Effector memory CD8-positive, alpha-beta T cell (primary cell): ENCODE results near the gene SEC22A.
A peak's percentile ranks its signal among the peaks of the same experiment; 100 is the strongest.

ENCODE experiments used
- ATAC-seq: fragments of 150-1000 bp; cut with Tn5 transposase; replicated peaks from 2 replicates; pipeline ENCODE4 v1.10.0; 2021; ENCODE audit warnings: mild to moderate bottlenecking, moderate library complexity
- DNase-seq, 3 experiments: peaks; one replicate each; pipeline ENCODE4 v3.0.0; 2021
- H3K27ac Mint-ChIP-seq, 2 donors: one replicate each; pipeline ENCODE4 v1.8.0; 2022; ENCODE audit warnings: mild to moderate bottlenecking in 2 of 2, mixed read lengths in 2 of 2, moderate library complexity in 2 of 2
- H3K27me3 Mint-ChIP-seq, 2 donors: one replicate each; pipeline ENCODE4 v1.8.0; 2022; ENCODE audit warnings: mixed read lengths in 2 of 2
- H3K36me3 Mint-ChIP-seq: one replicate; pipeline ENCODE4 v1.8.0; 2022; ENCODE audit warnings: mild to moderate bottlenecking, moderate library complexity, mixed read lengths; ENCODE audit not compliant: insufficient read depth
- H3K4me1 Mint-ChIP-seq, 2 donors: one replicate each; pipeline ENCODE4 v1.8.0; 2022; ENCODE audit warnings: low read depth in 2 of 2, mixed read lengths in 2 of 2
- H3K4me3 Mint-ChIP-seq, 2 donors: one replicate each; pipeline ENCODE4 v1.8.0; 2022; ENCODE audit warnings: mild to moderate bottlenecking in 2 of 2, mixed read lengths in 2 of 2, moderate library complexity in 2 of 2
- H3K9me3 Mint-ChIP-seq, 2 donors: one replicate each; pipeline ENCODE4 v1.8.0; 2022; ENCODE audit warnings: mixed read lengths in 2 of 2

The SEC22A gene

DNA sequence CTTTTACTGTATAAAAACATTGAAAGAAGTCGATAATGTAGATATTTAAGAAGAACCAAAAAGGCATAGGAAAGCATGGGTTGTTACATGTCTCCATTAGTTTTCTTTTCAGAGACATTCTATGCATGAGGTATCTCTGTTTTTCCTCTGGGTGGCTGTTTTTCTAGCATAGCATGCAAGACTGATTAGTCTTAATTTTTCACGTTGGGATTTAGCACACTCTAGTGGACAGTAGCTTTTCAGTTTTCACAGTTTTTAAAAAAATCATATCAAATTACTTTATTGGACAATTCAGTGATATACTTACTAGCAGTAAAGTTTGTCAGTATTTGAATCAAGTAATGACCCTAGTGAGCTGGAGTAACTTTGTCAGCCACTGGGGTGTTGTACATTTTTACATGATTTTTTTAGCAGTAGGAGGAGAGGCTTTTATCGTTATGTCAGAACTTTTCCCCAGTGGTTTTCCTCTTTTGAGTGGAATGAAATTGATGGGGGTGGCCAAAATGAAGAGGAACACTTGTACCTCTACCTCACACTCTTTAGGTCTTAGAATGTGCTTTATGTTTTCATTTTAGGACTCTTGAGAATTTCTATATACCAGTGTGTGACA, 57.2 kb downstream of the SEC22A start:
- H3K9me3 Mint-ChIP-seq, result no peaks in the 10 kb centered on the region
- no peak for ATAC-seq
- H3K4me3 Mint-ChIP-seq, result no peak overlapping the region
- no peak for DNase-seq
- peaks cover 7% of the 10 kb centered on the region for H3K36me3 Mint-ChIP-seq
- no peak overlapping the region for H3K27ac Mint-ChIP-seq
- no peaks in the 10 kb centered on the region for H3K27me3 Mint-ChIP-seq
- H3K4me1 Mint-ChIP-seq, result no peaks in the 10 kb centered on the region

DNA sequence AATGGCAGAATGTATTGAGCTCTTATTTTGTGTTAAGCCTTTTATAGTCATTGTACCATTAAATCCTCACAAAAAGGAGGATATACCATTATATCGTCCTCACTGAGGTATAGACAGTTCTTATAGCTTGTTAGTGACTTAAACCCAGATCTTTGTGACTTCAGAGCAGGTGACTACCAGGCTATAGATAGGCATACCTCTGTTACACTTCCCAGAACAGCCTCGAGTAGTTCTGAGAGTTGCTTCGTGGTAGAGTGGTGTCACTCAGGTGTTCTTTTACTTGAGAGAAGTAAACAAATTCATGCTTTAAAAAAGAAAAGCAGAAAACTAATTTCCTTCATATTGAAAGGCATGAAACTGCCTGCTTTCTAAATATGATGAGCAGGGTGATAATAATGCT, 59.9 kb downstream of the SEC22A start:
- H3K4me1 Mint-ChIP-seq, result no peaks in the 10 kb centered on the region
- no peak overlapping the region for H3K4me3 Mint-ChIP-seq
- H3K27me3 Mint-ChIP-seq, result no peaks in the 10 kb centered on the region
- H3K27ac Mint-ChIP-seq, result peak overlapping the region in 1 of 2 donors; percentile 2
- DNase-seq (no peak), ATAC-seq (no peak)
- peaks cover 20% of the 10 kb centered on the region for H3K36me3 Mint-ChIP-seq
- H3K9me3 Mint-ChIP-seq, result no peaks in the 10 kb centered on the region

DNA sequence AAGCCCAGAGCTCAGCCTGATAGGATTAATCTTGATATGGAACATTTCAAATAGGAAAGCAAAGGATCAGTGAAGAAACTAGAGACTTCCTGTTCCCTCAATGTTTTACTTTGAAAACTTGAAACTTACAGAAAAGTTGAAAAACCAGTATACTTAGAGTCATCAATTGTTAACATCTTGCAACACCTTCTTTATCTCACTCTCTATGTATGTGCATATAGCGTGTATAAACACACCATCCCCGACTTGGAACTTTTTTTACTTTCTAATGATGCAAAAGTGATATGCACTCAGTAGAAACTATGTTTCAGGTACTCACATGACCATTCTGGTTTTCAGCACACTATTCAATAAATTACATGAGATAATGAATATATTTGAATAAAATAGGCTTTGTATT, 60.5 kb downstream of the SEC22A start:
- peaks cover 21% of the 10 kb centered on the region for H3K36me3 Mint-ChIP-seq
- no peaks in the 10 kb centered on the region for H3K4me1 Mint-ChIP-seq
- H3K9me3 Mint-ChIP-seq, result no peaks in the 10 kb centered on the region
- DNase-seq (no peak), ATAC-seq (no peak)
- no peaks in the 10 kb centered on the region for H3K27me3 Mint-ChIP-seq
- H3K27ac Mint-ChIP-seq, result peak overlapping the region in 1 of 2 donors; percentile 2
- H3K4me3 Mint-ChIP-seq, result no peak overlapping the region

DNA sequence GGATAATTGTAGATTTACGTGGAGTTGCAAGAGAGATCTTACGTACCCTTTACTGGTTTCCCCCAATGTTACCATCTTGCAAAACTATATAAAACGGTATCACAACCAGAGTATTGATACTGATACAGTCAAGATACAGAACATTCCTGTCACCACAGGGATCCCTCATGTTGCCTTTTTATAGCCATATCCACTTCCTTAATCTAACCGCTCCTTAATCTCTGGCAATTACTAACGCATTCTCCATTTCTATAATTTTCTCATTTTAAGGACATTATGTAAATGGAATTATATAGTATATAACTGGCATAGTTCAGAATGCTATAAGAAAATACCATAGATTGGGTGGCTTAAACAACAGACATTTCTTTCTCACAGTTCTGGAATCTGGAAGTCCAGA, 61.1 kb downstream of the SEC22A start:
- Mint-ChIP-seq H3K27ac (no peak overlapping the region), H3K9me3 (no peaks in the 10 kb centered on the region), H3K27me3 (no peaks in the 10 kb centered on the region), H3K36me3 (peaks cover 26% of the 10 kb centered on the region), H3K4me1 (no peaks in the 10 kb centered on the region), H3K4me3 (no peak overlapping the region)
- ATAC-seq, result no peak
- no peak for DNase-seq

DNA sequence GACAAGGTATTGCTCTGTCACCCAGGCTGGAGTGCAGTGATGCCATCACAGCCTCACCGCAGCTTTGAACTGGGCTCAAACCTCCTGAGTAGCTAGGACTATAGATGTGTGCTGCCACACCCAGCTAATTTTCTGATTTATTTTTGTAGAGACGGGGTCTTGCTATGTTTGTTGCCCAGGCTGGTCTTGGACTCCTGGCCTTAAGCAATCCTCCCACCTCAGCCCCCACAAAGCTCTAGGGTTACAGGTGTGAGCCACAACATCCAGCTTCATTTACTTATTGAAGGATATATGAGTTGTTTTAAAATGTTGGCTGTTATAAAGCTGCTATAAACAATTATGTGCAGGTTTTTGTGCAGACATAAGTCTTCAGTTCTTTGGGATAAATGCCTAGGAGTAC, 62.2 kb downstream of the SEC22A start:
- no peak for DNase-seq
- no peaks in the 10 kb centered on the region for H3K9me3 Mint-ChIP-seq
- H3K4me3 Mint-ChIP-seq, result no peak overlapping the region
- no peak overlapping the region for H3K27ac Mint-ChIP-seq
- H3K27me3 Mint-ChIP-seq, result no peaks in the 10 kb centered on the region
- H3K4me1 Mint-ChIP-seq, result peaks cover 0 to 4% of the 10 kb centered on the region in 2 donors
- ATAC-seq, result no peak
- peaks cover 26% of the 10 kb centered on the region for H3K36me3 Mint-ChIP-seq

DNA sequence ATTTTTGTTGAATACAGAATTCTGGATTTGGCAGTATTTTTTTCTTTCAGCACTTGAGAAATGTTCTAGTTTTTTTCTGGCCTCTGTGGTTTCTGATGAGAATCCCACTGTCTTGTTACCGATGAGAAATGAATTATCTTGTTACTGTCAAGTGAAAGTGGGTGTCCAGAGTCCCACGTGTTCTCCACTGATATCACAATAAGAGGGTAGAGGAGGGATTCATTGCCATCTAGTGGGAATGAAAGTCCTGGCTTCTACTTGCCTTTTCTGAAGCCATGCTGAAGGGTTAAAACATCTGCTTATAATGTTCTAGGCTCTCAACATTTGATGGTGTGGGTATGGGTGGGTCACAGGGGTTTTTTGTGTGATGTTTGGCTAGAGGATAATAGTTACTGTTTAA, 66.1 kb downstream of the SEC22A start:
- DNase-seq (no peak), ATAC-seq (no peak)
- Mint-ChIP-seq H3K4me1 (peaks cover 0 to 4% of the 10 kb centered on the region in 2 donors), H3K4me3 (no peak overlapping the region), H3K36me3 (peaks cover 25% of the 10 kb centered on the region), H3K27ac (no peak overlapping the region), H3K9me3 (no peaks in the 10 kb centered on the region), H3K27me3 (no peaks in the 10 kb centered on the region)

DNA sequence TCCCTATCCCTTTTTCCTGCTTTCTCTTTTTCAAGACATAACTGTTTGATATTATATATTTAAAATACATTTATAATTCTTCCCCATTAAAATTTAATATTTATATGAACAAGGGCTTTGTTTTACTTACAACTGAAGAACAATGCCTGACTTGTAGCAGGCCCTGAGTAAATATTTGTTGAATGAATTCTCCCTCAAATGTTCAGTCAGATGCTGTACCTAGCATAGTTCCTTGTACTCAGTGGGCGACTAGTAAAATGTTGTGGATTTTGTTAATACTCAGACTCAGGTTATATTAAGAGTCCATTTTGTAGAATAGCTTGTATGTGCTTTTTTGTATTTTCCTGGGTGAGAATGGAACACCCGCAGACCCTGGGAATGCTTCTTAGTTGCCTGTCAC, 69.1 kb downstream of the SEC22A start:
- H3K9me3 Mint-ChIP-seq, result no peaks in the 10 kb centered on the region
- H3K27ac Mint-ChIP-seq, result no peak overlapping the region
- no peaks in the 10 kb centered on the region for H3K27me3 Mint-ChIP-seq
- ATAC-seq (no peak), DNase-seq (no peak)
- peaks cover 14% of the 10 kb centered on the region for H3K36me3 Mint-ChIP-seq
- no peak overlapping the region for H3K4me3 Mint-ChIP-seq
- H3K4me1 Mint-ChIP-seq, result peaks cover 0 to 4% of the 10 kb centered on the region in 2 donors

DNA sequence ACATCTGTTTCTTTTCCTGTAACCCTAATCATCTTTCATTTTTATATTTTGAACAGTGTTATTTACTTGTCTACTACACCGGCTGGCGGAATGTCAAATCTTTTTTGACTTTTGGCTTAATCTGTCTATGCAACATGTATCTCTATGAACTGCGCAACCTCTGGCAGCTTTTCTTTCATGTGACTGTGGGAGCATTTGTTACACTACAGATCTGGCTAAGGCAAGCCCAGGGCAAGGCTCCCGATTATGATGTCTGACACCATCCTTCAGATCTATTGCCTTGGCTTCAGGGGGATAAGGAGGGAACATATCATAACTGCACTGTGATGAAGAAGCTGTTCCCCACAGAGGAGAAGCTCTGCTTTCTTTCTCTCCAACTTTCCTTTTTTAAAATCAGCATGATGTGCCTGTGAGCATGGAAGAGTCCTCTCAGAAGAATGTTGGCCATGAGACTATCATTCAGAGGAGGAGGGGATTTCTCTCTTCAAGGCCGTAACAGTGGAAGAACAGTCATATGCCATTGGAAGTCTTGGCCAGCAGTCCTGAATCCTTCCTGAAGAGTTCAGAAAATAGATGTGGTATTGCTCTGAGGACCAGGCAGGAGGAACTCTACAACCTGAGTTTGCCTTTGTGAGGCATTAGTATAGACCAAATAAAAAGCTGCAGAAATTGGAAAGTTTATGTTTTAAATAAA, 69.9 kb downstream of the SEC22A start:
- Mint-ChIP-seq H3K27ac (no peak overlapping the region), H3K36me3 (peaks cover 12% of the 10 kb centered on the region)

DNA sequence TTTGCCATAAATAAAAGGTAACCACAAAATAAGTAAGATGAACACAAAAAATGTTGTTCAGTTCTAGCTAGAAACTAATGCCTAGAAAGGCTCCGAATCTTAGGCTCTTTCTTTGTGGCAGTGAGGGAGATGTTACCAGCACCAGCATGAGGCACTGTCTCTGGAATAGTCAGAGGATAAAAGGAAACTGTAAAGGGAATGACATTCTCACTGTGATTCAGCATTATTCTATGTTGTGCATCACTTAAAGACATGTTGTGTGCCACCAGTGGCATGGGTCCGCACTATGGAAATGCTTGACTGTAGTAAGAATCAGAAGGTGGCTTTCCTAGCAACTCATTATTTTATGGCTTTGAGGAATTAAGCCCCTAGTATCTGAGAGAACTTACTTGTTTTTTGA, 70.8 kb downstream of the SEC22A start:
- H3K36me3 Mint-ChIP-seq, result peaks cover 8% of the 10 kb centered on the region
- no peaks in the 10 kb centered on the region for H3K27me3 Mint-ChIP-seq
- H3K4me1 Mint-ChIP-seq, result peaks cover 0 to 4% of the 10 kb centered on the region in 2 donors
- no peak for ATAC-seq
- no peak overlapping the region for H3K27ac Mint-ChIP-seq
- no peak overlapping the region for H3K4me3 Mint-ChIP-seq
- no peak for DNase-seq
- H3K9me3 Mint-ChIP-seq, result no peaks in the 10 kb centered on the region

More for the DNA sequence above, 69.9 kb downstream of the SEC22A start:
- peaks cover 0 to 4% of the 10 kb centered on the region in 2 donors for H3K4me1 Mint-ChIP-seq
- ATAC-seq (no peak), DNase-seq (no peak)
- no peak overlapping the region for H3K4me3 Mint-ChIP-seq
- no peaks in the 10 kb centered on the region for H3K27me3 Mint-ChIP-seq
- H3K9me3 Mint-ChIP-seq, result no peaks in the 10 kb centered on the region

DNA sequence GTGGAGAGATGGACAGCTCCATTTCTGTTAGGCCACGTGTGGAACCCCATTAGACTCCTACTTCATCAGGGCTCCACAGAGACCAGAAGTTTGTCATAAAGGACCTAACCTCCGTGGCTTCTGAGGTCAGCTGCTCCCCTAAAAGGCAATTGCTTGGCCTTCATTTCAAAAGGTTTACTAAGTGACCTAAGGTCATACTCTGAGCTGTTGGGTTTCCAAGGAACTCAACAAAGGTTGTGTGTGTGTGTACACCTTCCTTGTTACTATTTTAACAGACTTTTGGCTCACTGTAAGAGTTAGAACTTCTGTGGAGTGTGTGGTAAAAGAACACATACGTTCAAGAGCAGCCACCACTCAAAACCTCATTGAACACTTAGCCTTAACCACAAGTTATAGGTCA, 73.9 kb downstream of the SEC22A start:
- Mint-ChIP-seq H3K4me1 (no peaks in the 10 kb centered on the region), H3K36me3 (no peaks in the 10 kb centered on the region), H3K9me3 (no peaks in the 10 kb centered on the region), H3K27ac (no peak overlapping the region), H3K27me3 (no peaks in the 10 kb centered on the region), H3K4me3 (no peak overlapping the region)
- no peak for DNase-seq
- no peak for ATAC-seq

DNA sequence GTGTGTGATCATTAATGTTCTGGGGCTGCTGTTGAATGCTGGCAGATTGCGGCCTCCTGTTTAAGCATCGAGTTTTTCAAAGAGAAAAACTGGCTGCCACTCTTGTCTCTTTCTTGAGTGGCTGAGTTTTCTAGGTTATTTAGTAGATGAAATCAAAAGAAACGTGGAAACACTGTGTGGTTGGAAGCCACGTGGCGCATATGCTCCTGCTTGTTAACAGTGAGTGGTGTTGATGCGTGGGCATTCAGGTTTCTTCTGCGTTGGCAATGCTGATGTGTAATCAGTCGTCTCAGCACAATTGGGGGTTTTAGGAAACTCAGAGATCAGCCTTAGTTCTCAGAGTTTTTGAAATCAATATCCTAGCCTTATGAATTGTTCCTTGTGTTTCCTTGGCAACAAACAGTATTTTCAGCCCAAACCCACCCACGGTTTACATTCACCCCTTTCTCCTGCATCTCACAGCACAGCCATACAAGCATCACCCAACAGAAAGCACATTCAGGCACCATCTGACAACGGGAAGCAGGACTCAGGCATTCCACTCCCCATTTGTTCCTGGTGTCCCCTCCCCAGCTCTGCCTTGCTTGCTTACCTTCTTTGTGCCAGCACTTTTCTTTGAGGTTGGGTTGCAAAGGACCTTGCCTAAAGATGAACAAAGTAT, 74.7 kb downstream of the SEC22A start:
- H3K4me1 Mint-ChIP-seq, result no peaks in the 10 kb centered on the region
- H3K4me3 Mint-ChIP-seq, result no peak overlapping the region
- H3K36me3 Mint-ChIP-seq, result no peaks in the 10 kb centered on the region
- no peak overlapping the region for H3K27ac Mint-ChIP-seq
- DNase-seq (no peak), ATAC-seq (no peak)
- no peaks in the 10 kb centered on the region for H3K27me3 Mint-ChIP-seq
- no peaks in the 10 kb centered on the region for H3K9me3 Mint-ChIP-seq

DNA sequence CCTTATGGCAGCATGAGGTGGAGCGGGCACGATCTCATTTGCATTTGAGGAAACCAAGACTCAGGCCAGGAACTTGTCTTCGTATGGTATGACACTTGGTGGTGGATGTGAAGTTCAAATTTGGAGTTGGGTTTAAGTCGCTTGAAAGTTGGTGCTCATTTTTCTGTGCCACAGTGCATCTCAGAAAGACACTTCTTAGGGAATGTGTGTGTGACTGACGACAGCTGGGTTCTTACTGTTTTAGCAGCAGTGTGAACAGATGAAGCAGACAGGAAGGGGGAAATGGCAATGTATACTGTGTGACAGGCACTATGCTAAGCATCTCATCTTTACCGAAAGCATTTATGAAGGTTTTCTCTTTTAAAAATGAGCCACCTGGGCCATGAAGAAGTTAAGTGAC, 75.4 kb downstream of the SEC22A start:
- Mint-ChIP-seq H3K4me3 (no peak overlapping the region), H3K36me3 (no peaks in the 10 kb centered on the region), H3K27ac (no peak overlapping the region), H3K4me1 (no peaks in the 10 kb centered on the region), H3K27me3 (no peaks in the 10 kb centered on the region), H3K9me3 (no peaks in the 10 kb centered on the region)
- ATAC-seq, result no peak
- no peak for DNase-seq

DNA sequence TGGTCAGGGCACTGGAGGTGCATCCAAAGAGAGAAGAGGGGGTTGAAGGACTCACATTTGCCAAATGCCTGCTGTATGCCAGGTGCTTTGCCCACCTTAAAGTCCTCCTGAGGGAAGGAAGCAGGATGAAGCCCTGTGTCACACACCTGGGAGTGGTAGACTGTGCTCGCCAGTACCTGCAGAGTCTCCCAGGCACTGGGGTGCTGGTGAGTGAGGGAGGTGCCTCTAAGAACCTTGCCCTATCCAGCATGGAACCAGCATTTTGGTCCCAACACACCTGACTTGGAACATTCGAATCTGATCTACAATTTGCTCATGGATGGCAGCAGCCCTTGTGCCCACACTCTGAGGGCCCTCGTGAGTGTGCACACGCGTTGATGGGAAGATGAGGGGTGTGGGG, 76.7 kb downstream of the SEC22A start:
- Mint-ChIP-seq H3K27ac (peak overlapping the region in 1 of 2 donors; percentile 23), H3K27me3 (no peaks in the 10 kb centered on the region), H3K4me1 (no peaks in the 10 kb centered on the region), H3K36me3 (no peaks in the 10 kb centered on the region), H3K4me3 (no peak overlapping the region), H3K9me3 (no peaks in the 10 kb centered on the region)
- ATAC-seq (no peak), DNase-seq (no peak)

DNA sequence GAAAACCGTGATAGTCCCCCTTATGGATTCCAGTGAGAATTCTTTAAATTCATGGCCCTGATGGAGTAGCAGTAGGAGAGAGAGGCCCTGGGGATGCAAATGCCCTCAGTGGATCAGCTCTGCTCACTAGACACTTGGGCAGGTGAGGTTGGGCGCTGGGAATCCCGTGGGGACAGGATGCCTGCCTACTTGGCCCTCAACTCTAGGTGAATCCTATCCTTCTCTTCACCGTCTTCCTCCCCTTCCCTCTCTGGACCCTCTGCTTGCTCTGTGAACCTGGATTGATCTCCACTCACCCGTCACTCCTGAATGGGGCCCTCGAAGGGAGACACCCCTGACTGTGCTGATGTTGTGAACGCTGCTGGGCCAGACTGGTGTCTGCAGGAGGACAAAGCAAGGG, 77.4 kb downstream of the SEC22A start:
- H3K27me3 Mint-ChIP-seq, result no peaks in the 10 kb centered on the region
- no peaks in the 10 kb centered on the region for H3K9me3 Mint-ChIP-seq
- H3K36me3 Mint-ChIP-seq, result no peaks in the 10 kb centered on the region
- H3K4me1 Mint-ChIP-seq, result no peaks in the 10 kb centered on the region
- no peak overlapping the region for H3K27ac Mint-ChIP-seq
- no peak for DNase-seq
- H3K4me3 Mint-ChIP-seq, result no peak overlapping the region
- no peak for ATAC-seq
